Left kidney (tissue), 2 donors: ENCODE data around the gene ERN1. TPM values are rescaled to one million over a fixed set of nuclear protein-coding genes. Genes with fewer than 3 reads are reported as not detected.

ENCODE experiments used
- DNase-seq: peaks from one replicate; pipeline ENCODE4 v3.0.0-alpha.2; 2013
- polyA plus RNA-seq: library from polyadenylated mRNA; unstranded; fragments of 120-200 nt; gene quantifications from one replicate; pipeline ENCODE4 v1.2.1, GENCODE V29; 2013; ENCODE audit not compliant: insufficient read length

The ERN1 gene
- polyA plus RNA-seq, 1 donor: 8.7 TPM

GRCh38 chr17:64061178-64061898 is 68.6 kb downstream of the ERN1 start:
- no peak for DNase-seq

- no peak for DNase-seq
These were observed 69.6 kb downstream of the ERN1 start for GRCh38 chr17:64060331-64060730.

- no peak for DNase-seq
These were observed 70.2 kb downstream of the ERN1 start for GRCh38 chr17:64059756-64060155.

GRCh38 chr17:64058621-64059020 is 71.3 kb downstream of the ERN1 start:
- DNase-seq: no peak

- no peak for DNase-seq
These were observed 72.2 kb downstream of the ERN1 start for GRCh38 chr17:64057701-64058263.

- DNase-seq: no peak
These were observed 73.5 kb downstream of the ERN1 start for GRCh38 chr17:64056269-64057005.

- DNase-seq: no peak
These were observed 74.5 kb downstream of the ERN1 start for GRCh38 chr17:64055183-64056142.

GRCh38 chr17:64054304-64054703 is 75.6 kb downstream of the ERN1 start:
- no peak for DNase-seq

GRCh38 chr17:64053101-64053500 is 76.8 kb downstream of the ERN1 start:
- DNase-seq: no peak

GRCh38 chr17:64051153-64051552 is 78.8 kb downstream of the ERN1 start:
- no peak for DNase-seq

- no peak for DNase-seq
These were observed 81.1 kb downstream of the ERN1 start for GRCh38 chr17:64048805-64049204.

GRCh38 chr17:64045176-64045575 is 84.8 kb downstream of the ERN1 start:
- no peak for DNase-seq

GRCh38 chr17:64042700-64043485 is 87.1 kb downstream of the ERN1 start:
- DNase-seq: no peak

GRCh38 chr17:64041912-64042311 is 88.0 kb downstream of the ERN1 start:
- DNase-seq: no peak

- DNase-seq: no peak
These were observed 89.7 kb downstream of the ERN1 start for GRCh38 chr17:64040206-64040605.

GRCh38 chr17:64039106-64039400 is 90.9 kb downstream of the ERN1 start:
- no peak for DNase-seq

GRCh38 chr17:64038331-64039105 is 91.4 kb downstream of the ERN1 start:
- no peak for DNase-seq

- no peak for DNase-seq
These were observed 92.1 kb downstream of the ERN1 start for GRCh38 chr17:64037802-64038201.

- no peak for DNase-seq
These were observed 92.8 kb downstream of the ERN1 start for GRCh38 chr17:64037180-64037579.

- no peak for DNase-seq
These were observed 93.6 kb downstream of the ERN1 start for GRCh38 chr17:64036198-64036922.
